C4-2B (cell line): Measurements from ENCODE around the gene HEATR5A.

Source experiments
- ZFX ChIP-seq: fragments of 450-650 bp; IDR thresholded peaks from 2 replicates; pipeline ENCODE4 v1.6.1; 2017
- TF ChIP-seq, protein P1 (sequence below): fragments of 450-650 bp; conservative IDR thresholded peaks from 2 replicates; pipeline ENCODE4 v1.5.1; 2017; ENCODE audit warnings: mild to moderate bottlenecking

DNA sequence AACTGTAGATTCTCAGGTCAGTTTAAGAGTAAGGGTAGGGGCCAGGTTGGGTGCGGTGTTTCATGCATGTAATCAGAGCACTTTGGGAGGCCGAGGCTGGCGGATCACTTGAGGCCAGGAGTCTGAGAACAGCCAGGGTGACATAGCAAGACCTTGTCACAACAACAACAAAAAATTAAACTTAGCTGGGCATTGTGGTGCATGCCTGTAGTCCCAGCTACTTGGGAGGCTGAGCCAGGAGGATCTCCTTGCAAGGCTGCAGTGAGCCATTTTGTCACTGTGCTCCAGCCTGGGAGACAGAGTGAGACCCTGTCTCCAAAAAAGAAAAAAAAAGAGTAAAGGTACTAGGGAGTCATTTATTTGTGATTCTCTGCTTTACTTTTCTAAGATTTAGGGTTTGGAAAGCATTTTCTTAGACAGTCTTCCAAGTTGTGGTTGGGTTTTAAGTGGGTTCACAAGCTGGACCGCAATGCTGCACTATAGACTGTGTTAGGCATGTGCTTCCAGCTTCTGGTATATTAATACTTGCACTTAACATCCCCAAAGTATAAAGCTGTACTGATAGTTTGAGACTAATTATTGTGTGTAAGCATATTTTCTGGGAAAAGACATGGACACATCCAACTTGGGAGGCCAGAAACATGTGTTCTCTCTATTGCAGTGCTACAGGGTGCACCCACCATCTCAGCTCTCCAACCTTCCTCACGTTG is 163.7 kb downstream of the HEATR5A start:
- no peak for TF ChIP-seq ZFX
- TF ChIP-seq, protein P1, sequence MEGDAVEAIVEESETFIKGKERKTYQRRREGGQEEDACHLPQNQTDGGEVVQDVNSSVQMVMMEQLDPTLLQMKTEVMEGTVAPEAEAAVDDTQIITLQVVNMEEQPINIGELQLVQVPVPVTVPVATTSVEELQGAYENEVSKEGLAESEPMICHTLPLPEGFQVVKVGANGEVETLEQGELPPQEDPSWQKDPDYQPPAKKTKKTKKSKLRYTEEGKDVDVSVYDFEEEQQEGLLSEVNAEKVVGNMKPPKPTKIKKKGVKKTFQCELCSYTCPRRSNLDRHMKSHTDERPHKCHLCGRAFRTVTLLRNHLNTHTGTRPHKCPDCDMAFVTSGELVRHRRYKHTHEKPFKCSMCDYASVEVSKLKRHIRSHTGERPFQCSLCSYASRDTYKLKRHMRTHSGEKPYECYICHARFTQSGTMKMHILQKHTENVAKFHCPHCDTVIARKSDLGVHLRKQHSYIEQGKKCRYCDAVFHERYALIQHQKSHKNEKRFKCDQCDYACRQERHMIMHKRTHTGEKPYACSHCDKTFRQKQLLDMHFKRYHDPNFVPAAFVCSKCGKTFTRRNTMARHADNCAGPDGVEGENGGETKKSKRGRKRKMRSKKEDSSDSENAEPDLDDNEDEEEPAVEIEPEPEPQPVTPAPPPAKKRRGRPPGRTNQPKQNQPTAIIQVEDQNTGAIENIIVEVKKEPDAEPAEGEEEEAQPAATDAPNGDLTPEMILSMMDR: no peak
